OCI-LY3 (cell line): ENCODE measurements around the gene IL1RAP.

ENCODE experiments used
- CTCF ChIP-seq: fragments of 200-600, 300-600 bp; sonication (generic); IDR thresholded peaks from 2 replicates; pipeline ENCODE4 v1.5.1; 2014; ENCODE audit warnings: antibody characterized with exemption, low read length, low read depth
- EZH2phosphoT487 ChIP-seq: fragments of 200-600 bp; shearing (Covaris generic); IDR thresholded peaks from 2 replicates; pipeline ENCODE4 v1.6.1; 2018; ENCODE audit warnings: antibody characterized with exemption, mixed run types, low read depth

DNA sequence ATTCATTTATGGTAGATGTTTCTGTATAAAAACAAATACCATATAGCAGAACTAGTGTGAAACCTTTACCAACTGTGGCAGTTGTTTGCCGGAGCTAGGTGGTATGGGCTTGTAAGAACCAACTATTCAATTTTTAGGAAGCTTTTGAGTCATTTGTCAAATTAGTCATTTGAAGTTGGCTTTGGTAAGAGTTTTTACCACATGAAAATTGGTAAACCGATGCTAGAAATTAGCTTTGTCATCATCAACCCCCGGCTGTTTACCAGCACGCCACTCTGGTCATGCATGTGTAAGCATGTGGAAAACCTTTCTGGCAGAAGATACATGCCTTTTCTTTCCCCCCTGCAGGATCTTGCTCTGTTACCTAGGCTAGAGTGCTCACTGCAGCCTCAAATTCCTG, 63.3 kb downstream of the IL1RAP start:
- TF ChIP-seq CTCF = no peak
- TF ChIP-seq EZH2phosphoT487 = no peak
